Psoas muscle (tissue), 8 donors: Measurements from ENCODE around the gene LRRC8C. TPM values are rescaled to one million over a fixed set of nuclear protein-coding genes. Genes with fewer than 3 reads are reported as not detected.

Source experiments
- ATAC-seq, 4 donors: fragments of 200-7000 bp; cut with Tn5 transposase; one replicate each; pipeline ENCODE4 v1.9.1; 2020; ENCODE audit warnings: moderate library complexity in 3 of 4, mild to moderate bottlenecking in 2 of 4
- DNase-seq, 2 donors: peaks; one replicate each; pipeline ENCODE4 v3.0.0-alpha.2; 2020
- H3K27ac ChIP-seq: fragments of 200-600 bp; one replicate; pipeline ENCODE4 v1.8.0; 2022
- H3K27me3 ChIP-seq, 3 donors: fragments of 200-600 bp in 1 of 3; one replicate each; pipeline versions ENCODE4 v1.6.1 to v1.8.0; 2013 to 2022; ENCODE audit warnings: low read length in 2 of 3, mild to moderate bottlenecking in 2 of 3, moderate library complexity in 1 of 3; ENCODE audit not compliant: insufficient read depth in 3 of 3
- H3K36me3 ChIP-seq, 2 donors: fragments of 200-600 bp in 1 of 2; one replicate each; pipeline versions ENCODE4 v1.6.1 to v1.8.0; 2013 to 2022; ENCODE audit warnings: low read depth in 1 of 2, mild to moderate bottlenecking in 1 of 2, moderate library complexity in 1 of 2; ENCODE audit not compliant: insufficient read depth in 1 of 2
- H3K4me1 ChIP-seq: fragments of 200-600 bp; one replicate; pipeline ENCODE4 v1.8.0; 2022
- H3K4me3 ChIP-seq: fragments of 200-600 bp; one replicate; pipeline ENCODE4 v1.8.0; 2022; ENCODE audit warnings: mild to moderate bottlenecking
- H3K9me3 ChIP-seq: fragments of 200-600 bp; one replicate; pipeline ENCODE4 v1.8.0; 2022
- CTCF ChIP-seq: fragments of 200-600 bp; IDR thresholded peaks from one replicate; pipeline ENCODE4 v1.8.0; 2022; ENCODE audit warnings: antibody characterized with exemption
- WGBS, 3 donors: extraction: QIAGEN DNeasy Blood & Tissue Kit; methylation state at CpG; one replicate each; pipeline versions ENCODE4 v1.1.6 to v1.1.7; 2013; 5-methylcytosine and 5-hydroxymethylcytosine counted together
- intact Hi-C, 2 donors: fragments of 100-400 bp; cut with DNase I; formaldehyde crosslinking; loops; one replicate each; pipeline versions ENCODE4 v1.11.0 to v1.14.2; 2022
- polyA plus RNA-seq, 3 donors: library from polyadenylated mRNA; stranded (reverse); fragments of 200-250 nt; gene quantifications; one replicate each; pipeline ENCODE4 v1.2.3, GENCODE V29; 2013
- total RNA-seq, 4 donors: library from RNA; stranded (reverse); fragmentation: NEBNext Ultra II Directional in 2 of 4; extraction: Animal tissue kit (Norgen Biotek cat#: 25700) in 2 of 4; gene quantifications; one replicate each; pipeline versions ENCODE4 v1.2.1 to v1.2.4, GENCODE V29; 2021 to 2023
- donor health status: healthy with polysubstance abuse.
- donor health status: DM: no; HTN: no; CAD: no; lungs with moderate emphysema.
- donor health status: Bipolar disorder and iron deficiency.
- donor health status: healthy.
- donor health status: DM: yes; HTN: yes; CAD: no.
- donor health status: DM: no; HTN: no; CAD: no.
- donor health status: DM: no; HTN: no; CAD: no.
- donor health status: DM: yes; HTN: yes; CAD: no.

LRRC8C gene
- total and polyA plus RNA-seq, 7 donors = 1.4 to 4.1 (median 2.8) TPM

- 26 to 44% (median 34%) methylated on average over 1 of the region's 1 CpG for WGBS, 3 donors
- H3K27ac ChIP-seq = no peak overlapping the region
- H3K27me3 ChIP-seq = no peaks in the 10 kb centered on the region
- ATAC-seq = no peak
- intact Hi-C loops = no loop called here
- no peaks in the 10 kb centered on the region for H3K36me3 ChIP-seq
- no peak overlapping the region for H3K4me3 ChIP-seq
- H3K4me1 ChIP-seq = no peaks in the 10 kb centered on the region
- no peaks in the 10 kb centered on the region for H3K9me3 ChIP-seq
- DNase-seq = no peak
- no peak for TF ChIP-seq CTCF
Observed at GRCh38 chr1:89735479-89735878, 102.6 kb downstream of the LRRC8C start.

GRCh38 chr1:89736937-89737733 is 104.2 kb downstream of the LRRC8C start:
- intact Hi-C loops = no loop called here
- no peaks in the 10 kb centered on the region for H3K27me3 ChIP-seq
- H3K4me3 ChIP-seq = no peak overlapping the region
- WGBS, 3 donors = 91 to 95% (median 92%) methylated on average over 5 of the region's 5 CpGs
- no peaks in the 10 kb centered on the region for H3K9me3 ChIP-seq
- ATAC-seq (no peak), DNase-seq (no peak)
- H3K36me3 ChIP-seq = no peaks in the 10 kb centered on the region
- no peak for TF ChIP-seq CTCF
- H3K4me1 ChIP-seq = no peaks in the 10 kb centered on the region
- no peak overlapping the region for H3K27ac ChIP-seq

- Histone ChIP-seq H3K36me3 (no peaks in the 10 kb centered on the region), H3K4me3 (no peak overlapping the region), H3K4me1 (no peaks in the 10 kb centered on the region), H3K9me3 (no peaks in the 10 kb centered on the region), H3K27ac (no peak overlapping the region), H3K27me3 (no peaks in the 10 kb centered on the region)
- intact Hi-C loops = no loop called here
- DNase-seq (no peak), ATAC-seq (no peak)
- no peak for TF ChIP-seq CTCF
- WGBS, 3 donors = 88% methylated on average over 10 of the region's 10 CpGs
Observed at GRCh38 chr1:89737985-89738510, 105.1 kb downstream of the LRRC8C start.

- H3K9me3 ChIP-seq = no peaks in the 10 kb centered on the region
- DNase-seq = no peak
- H3K4me1 ChIP-seq = no peaks in the 10 kb centered on the region
- 45 to 50% (median 45%) methylated on average over 10 of the region's 10 CpGs for WGBS, 3 donors
- H3K27me3 ChIP-seq = no peaks in the 10 kb centered on the region
- H3K27ac ChIP-seq = no peak overlapping the region
- no peak for TF ChIP-seq CTCF
- no peak overlapping the region for H3K4me3 ChIP-seq
- ATAC-seq = no peak
- intact Hi-C loops = no loop called here
- no peaks in the 10 kb centered on the region for H3K36me3 ChIP-seq
Observed at GRCh38 chr1:89739013-89739843, 106.3 kb downstream of the LRRC8C start.
